HG03457 (cell line): ENCODE results near the gene SPATA21.
"Not testable (repeated sequence)": the region's sequence is repeated elsewhere in the genome, so short reads cannot be mapped to it uniquely, and the experiment has no call there.

Source experiments
- ATAC-seq: cut with Tn5 transposase; IDR thresholded peaks from one replicate; pipeline ENCODE4 v1.9.1; 2021; ENCODE audit warnings: moderate number of reproducible peaks; ENCODE audit not compliant: unreplicated experiment

Gene SPATA21

GRCh38 chr1:16386454-16387113 lies 50.6 kb downstream of the SPATA21 start:
- ATAC-seq = no peak

- ATAC-seq = no peak
These were observed 51.4 kb downstream of the SPATA21 start for GRCh38 chr1:16385659-16386453.

GRCh38 chr1:16383888-16384287 lies 53.3 kb downstream of the SPATA21 start:
- no peak for ATAC-seq

GRCh38 chr1:16380868-16381267 lies 56.4 kb downstream of the SPATA21 start:
- no peak for ATAC-seq

- ATAC-seq = no peak
These were observed 58.8 kb downstream of the SPATA21 start for GRCh38 chr1:16378443-16378842.

GRCh38 chr1:16376971-16377370 lies 60.3 kb downstream of the SPATA21 start:
- ATAC-seq = no peak

GRCh38 chr1:16375521-16376340 lies 61.5 kb downstream of the SPATA21 start:
- no peak for ATAC-seq

GRCh38 chr1:16374266-16374665 lies 63.0 kb downstream of the SPATA21 start:
- no peak for ATAC-seq

GRCh38 chr1:16372535-16373285 lies 64.5 kb downstream of the SPATA21 start:
- no peak for ATAC-seq

- no peak for ATAC-seq
These were observed 65.5 kb downstream of the SPATA21 start for GRCh38 chr1:16371725-16372124.

GRCh38 chr1:16369821-16370220 lies 67.4 kb downstream of the SPATA21 start:
- no peak for ATAC-seq

- no peak for ATAC-seq
These were observed 69.0 kb downstream of the SPATA21 start for GRCh38 chr1:16367968-16368890.

- peak; percentile 45 for ATAC-seq
These were observed 69.8 kb downstream of the SPATA21 start for GRCh38 chr1:16367258-16367967.

- peak; percentile 76 for ATAC-seq
These were observed 70.4 kb downstream of the SPATA21 start, which contains the start of gene SZRD1 for GRCh38 chr1:16366722-16367257. Gene SZRD1 (plus strand): TSS chr1:16367242. CDS start chr1:16367258, 16 bp downstream.

GRCh38 chr1:16365146-16365498 lies 72.1 kb downstream of the SPATA21 start:
- not testable (repeated sequence) for ATAC-seq

- no peak for ATAC-seq
These were observed 80.4 kb downstream of the SPATA21 start for GRCh38 chr1:16356867-16357266.

- ATAC-seq = no peak
These were observed 82.6 kb downstream of the SPATA21 start for GRCh38 chr1:16354619-16355018.

GRCh38 chr1:16352842-16353535 lies 84.2 kb downstream of the SPATA21 start:
- no peak for ATAC-seq
